HG03575 (cell line): ENCODE results near the gene TMEM94.
"Not testable (repeated sequence)": the region's sequence is repeated elsewhere in the genome, so short reads cannot be mapped to it uniquely, and the experiment has no call there.

ENCODE experiments used
- ATAC-seq: cut with Tn5 transposase; IDR thresholded peaks from one replicate; pipeline ENCODE4 v1.9.1; 2021; ENCODE audit not compliant: unreplicated experiment, insufficient number of reproducible peaks, low FRiP score; ENCODE audit errors: extremely low read depth

Gene TMEM94

GRCh38 chr17:75474736-75475135, 18.3 kb downstream of the TMEM94 start:
- no peak for ATAC-seq

GRCh38 chr17:75475144-75475835, 18.9 kb downstream of the TMEM94 start:
- ATAC-seq = no peak

- no peak for ATAC-seq
These were observed 19.4 kb downstream of the TMEM94 start for GRCh38 chr17:75475851-75476250.

- ATAC-seq = no peak
These were observed 19.8 kb downstream of the TMEM94 start for GRCh38 chr17:75476271-75476671.

GRCh38 chr17:75476752-75477489, 20.5 kb downstream of the TMEM94 start:
- no peak for ATAC-seq

- ATAC-seq = not testable (repeated sequence)
These were observed 21.0 kb downstream of the TMEM94 start for GRCh38 chr17:75477490-75477862.

GRCh38 chr17:75478508-75478907, 22.1 kb downstream of the TMEM94 start:
- no peak for ATAC-seq

- no peak for ATAC-seq
These were observed 23.8 kb downstream of the TMEM94 start for GRCh38 chr17:75480281-75480680.

GRCh38 chr17:75481194-75482068, 25.0 kb downstream of the TMEM94 start:
- no peak for ATAC-seq

- ATAC-seq = no peak
These were observed 25.9 kb downstream of the TMEM94 start for GRCh38 chr17:75482098-75482942.

- no peak for ATAC-seq
These were observed 29.3 kb downstream of the TMEM94 start for GRCh38 chr17:75485688-75486087.

- no peak for ATAC-seq
These were observed 29.7 kb downstream of the TMEM94 start for GRCh38 chr17:75486151-75486550.

GRCh38 chr17:75486951-75487350, 30.5 kb downstream of the TMEM94 start:
- no peak for ATAC-seq

GRCh38 chr17:75487351-75488070, 31.1 kb downstream of the TMEM94 start:
- no peak for ATAC-seq

GRCh38 chr17:75488693-75489510, 32.5 kb downstream of the TMEM94 start:
- ATAC-seq = no peak

GRCh38 chr17:75489511-75489955, 33.1 kb downstream of the TMEM94 start:
- ATAC-seq = no peak

- ATAC-seq = no peak
These were observed 33.8 kb downstream of the TMEM94 start for GRCh38 chr17:75490173-75490743.
